ENCODE measurements around the gene NOBOX. TPM values are rescaled to one million over a fixed set of nuclear protein-coding genes. Genes with fewer than 3 reads are reported as not detected.

NOBOX gene
- polyA plus RNA-seq, 1 donor (not counting 4 experiments of a cell fraction or from before 2014, with no cell fraction given): not detected

DNA sequence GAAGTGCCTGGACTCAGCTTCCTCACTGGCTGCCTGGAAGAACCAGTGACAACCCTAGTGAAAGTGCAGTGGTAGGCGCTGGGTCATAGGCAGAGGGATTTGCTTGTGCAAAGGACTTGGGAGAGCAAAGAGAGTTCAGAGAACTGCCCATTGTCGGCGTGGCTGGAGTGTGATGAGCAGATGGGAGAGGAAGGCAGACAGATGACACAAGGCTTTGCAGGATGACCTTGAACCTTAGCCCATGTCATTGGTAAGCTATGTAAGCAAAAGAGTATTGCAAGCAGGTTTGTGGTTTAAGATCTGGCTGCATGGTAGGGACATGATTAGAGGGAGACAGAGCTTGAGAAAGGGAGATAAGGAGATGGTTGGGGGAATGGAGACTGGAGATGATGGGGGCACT, 35.3 kb upstream of the NOBOX start:
- Histone ChIP-seq H3K4me3 (ENCODE audit: control insufficient read depth in 2 of 3, extremely low read depth in 1 of 3, insufficient read depth in 2 of 3, low read depth in 1 of 3, low read length in 3 of 3) (no peak overlapping the region), H3K9me1 (ENCODE audit: control insufficient read depth, extremely low read depth, insufficient read depth, low read length) (no peaks in the 10 kb centered on the region), H3K9me3 (ENCODE audit: control insufficient read depth, low read depth, low read length) (no peaks in the 10 kb centered on the region), H4K20me1 (ENCODE audit: control insufficient read depth, extremely low read depth, insufficient read depth, low read length) (no peaks in the 10 kb centered on the region), H3K36me3 (ENCODE audit: control insufficient read depth in 2 of 2, extremely low read depth in 1 of 2, insufficient read depth in 2 of 2, low read length in 2 of 2) (no peaks in the 10 kb centered on the region), H3K27ac (ENCODE audit: control insufficient read depth, insufficient read depth, low read length) (no peak overlapping the region), H3K79me2 (ENCODE audit: control insufficient read depth, insufficient read depth, low read length) (no peaks in the 10 kb centered on the region), H2AFZ (ENCODE audit: control insufficient read depth, low read length) (no peak overlapping the region), H3K27me3 (ENCODE audit: control insufficient read depth, extremely low read depth, insufficient read depth, low read length) (no peaks in the 10 kb centered on the region), H3K4me1 (ENCODE audit: control insufficient read depth, extremely low read depth, insufficient read depth, low read length) (no peaks in the 10 kb centered on the region), H3K9ac (ENCODE audit: control insufficient read depth, extremely low read depth, insufficient read depth, low read length) (no peak overlapping the region), H3K4me2 (ENCODE audit: control insufficient read depth, extremely low read depth, insufficient read depth, low read depth, low read length) (no peak overlapping the region)
- dilution Hi-C loops (cut with MboI; ENCODE audit: extremely low pct_ligation_motif_present, low sequenced_read_pairs): no loop called here
- FAIRE-seq (no peak), DNase-seq (ENCODE audit: low read depth, low spot score) (no peak)
- TF ChIP-seq CTCF (optimal IDR thresholded peaks at IDR 0.05 in 1 of 3, IDR thresholded peaks at IDR 0.05 in 1 of 3, conservative IDR thresholded peaks at IDR 0.05 in 1 of 3; ENCODE audit: extremely low read depth in 1 of 3, insufficient read depth in 2 of 3, low read length in 3 of 3): no peak
- no peak for TF ChIP-seq EZH2 (IDR thresholded peaks at IDR 0.05; ENCODE audit: low read length)

DNA sequence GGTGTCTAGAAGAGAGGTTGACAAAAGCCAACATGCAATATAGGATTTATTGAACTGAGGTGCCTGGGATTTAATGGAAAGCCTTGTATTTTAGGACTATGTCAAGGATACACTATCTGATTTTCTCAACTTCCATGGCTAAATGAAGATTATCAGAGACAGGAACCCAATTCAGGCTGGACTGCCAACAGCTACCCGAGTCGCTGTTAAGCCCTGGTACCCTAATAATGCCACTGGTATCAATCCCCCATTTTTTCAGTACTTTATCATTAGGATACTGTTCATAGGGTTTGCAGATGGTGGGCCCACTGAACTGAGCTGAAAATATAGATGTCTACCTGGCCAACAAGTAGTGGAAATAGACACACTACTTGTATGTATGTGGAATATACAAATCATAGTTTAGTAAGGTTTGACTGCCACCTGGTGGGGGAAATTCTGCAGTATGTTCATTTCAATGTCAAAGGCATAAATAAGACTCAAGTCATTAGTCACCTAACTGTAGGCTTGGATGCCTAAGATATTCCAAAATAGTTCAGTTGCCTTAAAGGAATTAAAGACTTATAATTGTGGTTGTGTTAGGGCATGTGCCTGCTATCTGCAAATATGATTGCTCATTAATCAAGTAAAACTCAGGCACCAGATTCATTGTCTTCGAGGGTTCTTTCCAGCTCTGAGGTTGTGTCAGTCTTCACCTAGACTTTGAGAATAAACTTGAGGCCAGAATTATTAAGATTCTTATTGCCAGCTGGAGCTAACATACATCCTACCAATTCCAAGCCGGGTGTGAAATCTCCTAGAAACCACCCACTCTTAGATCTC, 34.1 kb upstream of the NOBOX start:
- Histone ChIP-seq H4K20me1 (ENCODE audit: control insufficient read depth, extremely low read depth, insufficient read depth, low read length) (no peaks in the 10 kb centered on the region), H3K9ac (ENCODE audit: control insufficient read depth, extremely low read depth, insufficient read depth, low read length) (no peak overlapping the region), H3K79me2 (ENCODE audit: control insufficient read depth, insufficient read depth, low read length) (no peaks in the 10 kb centered on the region), H3K4me2 (ENCODE audit: control insufficient read depth, extremely low read depth, insufficient read depth, low read depth, low read length) (no peak overlapping the region), H3K4me1 (ENCODE audit: control insufficient read depth, extremely low read depth, insufficient read depth, low read length) (no peaks in the 10 kb centered on the region), H3K27me3 (ENCODE audit: control insufficient read depth, extremely low read depth, insufficient read depth, low read length) (no peaks in the 10 kb centered on the region), H3K27ac (ENCODE audit: control insufficient read depth, insufficient read depth, low read length) (no peak overlapping the region), H2AFZ (ENCODE audit: control insufficient read depth, low read length) (no peak overlapping the region), H3K4me3 (ENCODE audit: control insufficient read depth in 2 of 3, extremely low read depth in 1 of 3, insufficient read depth in 2 of 3, low read depth in 1 of 3, low read length in 3 of 3) (no peak overlapping the region), H3K9me1 (ENCODE audit: control insufficient read depth, extremely low read depth, insufficient read depth, low read length) (no peaks in the 10 kb centered on the region), H3K9me3 (ENCODE audit: control insufficient read depth, low read depth, low read length) (no peaks in the 10 kb centered on the region), H3K36me3 (ENCODE audit: control insufficient read depth in 2 of 2, extremely low read depth in 1 of 2, insufficient read depth in 2 of 2, low read length in 2 of 2) (no peaks in the 10 kb centered on the region)
- dilution Hi-C loops (cut with MboI; ENCODE audit: extremely low pct_ligation_motif_present, low sequenced_read_pairs): no loop called here
- DNase-seq (ENCODE audit: low read depth, low spot score) (peak; percentile 38), FAIRE-seq (peak; percentile 83)
- TF ChIP-seq CTCF (optimal IDR thresholded peaks at IDR 0.05 in 1 of 3, IDR thresholded peaks at IDR 0.05 in 1 of 3, conservative IDR thresholded peaks at IDR 0.05 in 1 of 3; ENCODE audit: extremely low read depth in 1 of 3, insufficient read depth in 2 of 3, low read length in 3 of 3) (peak in 2 of 3 experiments; percentile 45 to 66), EZH2 (IDR thresholded peaks at IDR 0.05; ENCODE audit: low read length) (no peak)
